Activated CD8-positive, alpha-beta memory T cell treated with anti-CD3 and anti-CD28 coated beads, Interleukin-2, amount 50 U/mL, for 1 hour (primary cell): ENCODE data around the gene AADACL4.

ENCODE experiments used
- DNase-seq: peaks from one replicate; pipeline ENCODE4 v3.0.0-alpha.2; 2020; ENCODE audit errors: extremely low read depth

AADACL4 gene

GRCh38 chr1:12643785-12644184 lies at the start of gene AADACL4:
AADACL4 (plus strand) TSS chr1:12644085; CDS start chr1:12644547, 462 bp downstream.
- DNase-seq, result no peak

GRCh38 chr1:12594490-12594889 lies 49.4 kb upstream of the AADACL4 start:
- no peak for DNase-seq

- no peak for DNase-seq
Observed at GRCh38 chr1:12594966-12595756, 48.7 kb upstream of the AADACL4 start.

GRCh38 chr1:12595757-12596006 lies 48.2 kb upstream of the AADACL4 start:
- no peak for DNase-seq

- no peak for DNase-seq
Observed at GRCh38 chr1:12596007-12596821, 47.7 kb upstream of the AADACL4 start.

- DNase-seq, result no peak
Observed at GRCh38 chr1:12597792-12598191, 46.1 kb upstream of the AADACL4 start.

- DNase-seq, result no peak
Observed at GRCh38 chr1:12598974-12599373, 44.9 kb upstream of the AADACL4 start.

GRCh38 chr1:12599657-12600056 lies 44.2 kb upstream of the AADACL4 start:
- no peak for DNase-seq

- DNase-seq, result no peak
Observed at GRCh38 chr1:12600335-12600734, 43.5 kb upstream of the AADACL4 start.

- peak; percentile 38 for DNase-seq
Observed at GRCh38 chr1:12600880-12601633, 42.8 kb upstream of the AADACL4 start.

GRCh38 chr1:12601700-12602658 lies 41.9 kb upstream of the AADACL4 start:
- no peak for DNase-seq

- no peak for DNase-seq
Observed at GRCh38 chr1:12602659-12603024, 41.2 kb upstream of the AADACL4 start.

- DNase-seq, result no peak
Observed at GRCh38 chr1:12603224-12603623, 40.7 kb upstream of the AADACL4 start.

- peak; percentile 56 for DNase-seq
Observed at GRCh38 chr1:12604114-12604874, 39.6 kb upstream of the AADACL4 start.

- no peak for DNase-seq
Observed at GRCh38 chr1:12604986-12605385, 38.9 kb upstream of the AADACL4 start.

GRCh38 chr1:12607263-12607662 lies 36.6 kb upstream of the AADACL4 start:
- no peak for DNase-seq

GRCh38 chr1:12608311-12608957 lies 35.5 kb upstream of the AADACL4 start:
- no peak for DNase-seq

- no peak for DNase-seq
Observed at GRCh38 chr1:12609469-12610003, 34.3 kb upstream of the AADACL4 start.

GRCh38 chr1:12610305-12610935 lies 33.5 kb upstream of the AADACL4 start:
- no peak for DNase-seq
